Measurements from ENCODE around the gene CDH8.
"Not testable (repeated sequence)": the region's sequence is repeated elsewhere in the genome, so short reads cannot be mapped to it uniquely, and the experiment has no call there.

The CDH8 gene

GRCh38 chr16:61715393-61715792 is 320.8 kb downstream of the CDH8 start:
- no peak overlapping the region for H3K4me3 ChIP-seq (ENCODE audit: low read depth, low read length)
- TF ChIP-seq CTCF (conservative IDR thresholded peaks at IDR 0.05; ENCODE audit: low read depth, low read length) = no peak
- no peak for DNase-seq (ENCODE audit: low read depth)

- no peak for TF ChIP-seq CTCF (conservative IDR thresholded peaks at IDR 0.05; ENCODE audit: low read depth, low read length)
- DNase-seq (ENCODE audit: low read depth) = no peak
- H3K4me3 ChIP-seq (ENCODE audit: low read depth, low read length) = no peak overlapping the region
Observed at GRCh38 chr16:61713787-61714186, 322.5 kb downstream of the CDH8 start.

GRCh38 chr16:61699640-61700039 is 336.6 kb downstream of the CDH8 start:
- not testable (repeated sequence) for H3K4me3 ChIP-seq (ENCODE audit: low read depth, low read length); DNase-seq (ENCODE audit: low read depth)

GRCh38 chr16:61684541-61684940 is 351.7 kb downstream of the CDH8 start:
- no peak for TF ChIP-seq CTCF (conservative IDR thresholded peaks at IDR 0.05; ENCODE audit: low read depth, low read length)
- no peak overlapping the region for H3K4me3 ChIP-seq (ENCODE audit: low read depth, low read length)
- no peak for DNase-seq (ENCODE audit: low read depth)

GRCh38 chr16:61681673-61682072 is 354.6 kb downstream of the CDH8 start:
- DNase-seq (ENCODE audit: low read depth) = no peak
- TF ChIP-seq CTCF (conservative IDR thresholded peaks at IDR 0.05; ENCODE audit: low read depth, low read length) = no peak
- no peak overlapping the region for H3K4me3 ChIP-seq (ENCODE audit: low read depth, low read length)

- no peak for DNase-seq (ENCODE audit: low read depth)
- no peak for TF ChIP-seq CTCF (conservative IDR thresholded peaks at IDR 0.05; ENCODE audit: low read depth, low read length)
- H3K4me3 ChIP-seq (ENCODE audit: low read depth, low read length) = no peak overlapping the region
Observed at GRCh38 chr16:61681124-61681523, 355.1 kb downstream of the CDH8 start.

- no peak for DNase-seq (ENCODE audit: low read depth)
- TF ChIP-seq CTCF (conservative IDR thresholded peaks at IDR 0.05; ENCODE audit: low read depth, low read length) = no peak
- H3K4me3 ChIP-seq (ENCODE audit: low read depth, low read length) = no peak overlapping the region
Observed at GRCh38 chr16:61678182-61678581, 358.1 kb downstream of the CDH8 start.

- H3K4me3 ChIP-seq (ENCODE audit: low read depth, low read length) = no peak overlapping the region
- no peak for TF ChIP-seq CTCF (conservative IDR thresholded peaks at IDR 0.05; ENCODE audit: low read depth, low read length)
- DNase-seq (ENCODE audit: low read depth) = no peak
Observed at GRCh38 chr16:61677776-61678175, 358.5 kb downstream of the CDH8 start.
